Adrenal gland (tissue), 12 donors: ENCODE data around the gene TTLL11. TPM values are rescaled to one million over a fixed set of nuclear protein-coding genes. Genes with fewer than 3 reads are reported as not detected.
"Not testable (repeated sequence)": the region's sequence is repeated elsewhere in the genome, so short reads cannot be mapped to it uniquely, and the experiment has no call there.

Experiments used
- DNase-seq, 7 donors: peaks; one replicate each; pipeline ENCODE4 v3.0.0-alpha.2; 2019 to 2020
- H3K27ac ChIP-seq, 5 donors: fragments of 200-600 bp; sonication (generic) in 4 of 5; 1 replicate in 3 of 5; 2 replicates in 2 of 5; pipeline versions ENCODE4 v1.5.1 to v1.8.0; 2016 to 2020; ENCODE audit warnings: mild to moderate bottlenecking in 1 of 5
- H3K27me3 ChIP-seq: fragments of 200-600 bp; 2 replicates; pipeline ENCODE4 v1.8.0; 2021
- H3K36me3 ChIP-seq, 2 donors: fragments of 200-600 bp; replicated peaks in 1 of 2; 1 replicate in 1 of 2; 2 replicates in 1 of 2; pipeline versions ENCODE4 v1.5.1 to v1.8.0; 2018 to 2022
- H3K4me1 ChIP-seq, 2 donors: fragments of 200-600 bp; replicated peaks in 1 of 2; 1 replicate in 1 of 2; 2 replicates in 1 of 2; pipeline versions ENCODE4 v1.5.1 to v1.8.0; 2018 to 2021
- H3K4me3 ChIP-seq, 4 donors: fragments of 200-600 bp; sonication (generic) in 3 of 4; one replicate each; pipeline ENCODE4 v1.5.1; 2016 to 2018
- H3K9me3 ChIP-seq, 3 donors: fragments of 200-600 bp; sonication (generic) in 1 of 3; replicated peaks in 1 of 3; 1 replicate in 2 of 3; 2 replicates in 1 of 3; pipeline versions ENCODE4 v1.5.1 to v1.8.0; 2016 to 2021
- CTCF ChIP-seq, 6 experiments: fragments of 450-650 bp in 4 of 6; fragments of 200-600 bp in 2 of 6; sonication (generic) in 1 of 6; IDR thresholded peaks; 1 replicate in 5 of 6; 2 replicates in 1 of 6; pipeline versions ENCODE4 v1.5.1 to v1.8.0; 2016 to 2021; ENCODE audit warnings: antibody characterized with exemption in 6 of 6, mild to moderate bottlenecking in 2 of 6, moderate library complexity in 1 of 6
- POLR2A ChIP-seq, 2 donors: fragments of 450-650 bp; IDR thresholded peaks; one replicate each; pipeline ENCODE4 v1.6.1; 2017; ENCODE audit warnings: antibody characterized with exemption in 2 of 2, mild to moderate bottlenecking in 2 of 2, moderate library complexity in 1 of 2
- WGBS, 4 donors: extraction: QIAGEN DNeasy Blood & Tissue Kit in 2 of 4; methylation state at CpG; one replicate each; pipeline versions ENCODE4 v1.1.5 to v1.1.7; 2013 to 2017; 5-methylcytosine and 5-hydroxymethylcytosine counted together
- intact Hi-C, 2 donors: fragments of 100-400 bp; cut with DNase I; formaldehyde crosslinking; loops; one replicate each; pipeline versions ENCODE4 v1.14.1 to v1.15.0; 2022 to 2023
- polyA plus RNA-seq, 3 donors: library from polyadenylated mRNA; stranded (reverse); fragments of 200-250 nt in 2 of 3; fragments of 350-450 nt in 1 of 3; fragmentation: Illumina TruSeq in 1 of 3; extraction: RNeasy Lipid Tissue Mini Kit (QIAGEN cat#74804) in 1 of 3; gene quantifications; one replicate each; pipeline ENCODE4 v1.2.3, GENCODE V29; 2013 to 2014
- total RNA-seq, 9 donors: library from RNA; depleted of rRNA in 4 of 9; stranded (reverse); fragments of >200 nt in 4 of 9; fragments of 120-200 nt in 1 of 9; fragmentation: NEBNext Ultra II Directional in 1 of 9; extraction: Animal tissue kit (Norgen Biotek cat#: 25700) in 1 of 9; gene quantifications; one replicate each; pipeline versions ENCODE4 v1.1.0 to v1.2.4, GENCODE V29; 2013 to 2023
- donor health status: healthy with polysubstance abuse.
- donor health status: Bipolar disorder and iron deficiency.
- donor health status: DM: yes; HTN: yes; CAD: no.
- donor health status: DM: no; HTN: no; CAD: no.
- donor health status: DM: no; HTN: no; CAD: no.
- donor health status: DM: yes; HTN: yes; CAD: no.

TTLL11 gene
- total and polyA plus RNA-seq, 12 donors: 4.8 to 30.9 (median 13.7) TPM

- DNase-seq: no peak
- intact Hi-C loops: loop anchor here in 1 of 2 donors (10.0 kb wide), 1 partner anchor 106 kb away; no protein-coding TSS in a partner anchor
These were observed 111.8 kb downstream of the TTLL11 start for GRCh38 chr9:121981118-121981883.

GRCh38 chr9:121980665-121981064 lies 112.4 kb downstream of the TTLL11 start:
- H3K9me3 ChIP-seq, H3K4me1 ChIP-seq, H3K36me3 ChIP-seq, H3K27me3 ChIP-seq, H3K27ac ChIP-seq, H3K4me3 ChIP-seq, DNase-seq: not testable (repeated sequence)
- intact Hi-C loops: loop anchor here in 1 of 2 donors (10.0 kb wide), 1 partner anchor 106 kb away; no protein-coding TSS in a partner anchor
- 95 to 100% (median 100%) methylated on average over 1 of the region's 1 CpG for WGBS, 4 donors

More at GRCh38 chr9:121981118-121981883, 111.8 kb downstream of the TTLL11 start:
- Histone ChIP-seq H3K27ac (no peak overlapping the region), H3K4me3 (no peak overlapping the region), H3K36me3 (no peaks in the 10 kb centered on the region), H3K27me3 (no peaks in the 10 kb centered on the region), H3K4me1 (peaks cover 0 to 8% of the 10 kb centered on the region in 2 donors), H3K9me3 (no peaks in the 10 kb centered on the region)
- TF ChIP-seq POLR2A (IDR thresholded peaks at IDR 0.05) (no peak), CTCF (IDR thresholded peaks at IDR 0.05) (no peak)
- WGBS, 4 donors: 93 to 99% (median 96%) methylated on average over 5 of the region's 5 CpGs

- no peak overlapping the region for H3K27ac ChIP-seq
- TF ChIP-seq POLR2A (IDR thresholded peaks at IDR 0.05): no peak
- TF ChIP-seq CTCF (IDR thresholded peaks at IDR 0.05): no peak
- no peak for DNase-seq
- H3K4me1 ChIP-seq: peaks cover 0 to 3% of the 10 kb centered on the region in 2 donors
- H3K4me3 ChIP-seq: no peak overlapping the region
- no peaks in the 10 kb centered on the region for H3K27me3 ChIP-seq
- no peaks in the 10 kb centered on the region for H3K9me3 ChIP-seq
- no peaks in the 10 kb centered on the region for H3K36me3 ChIP-seq
- 83 to 94% (median 86%) methylated on average over 1 of the region's 1 CpG for WGBS, 4 donors
- intact Hi-C loops: loop anchor here in 1 of 2 donors (10.0 kb wide), 1 partner anchor 105 kb away; no protein-coding TSS in a partner anchor
These were observed 113.4 kb downstream of the TTLL11 start for GRCh38 chr9:121979736-121980135.

GRCh38 chr9:121976751-121977150 lies 116.4 kb downstream of the TTLL11 start:
- DNase-seq: no peak
- Histone ChIP-seq H3K27ac (no peak overlapping the region), H3K9me3 (no peaks in the 10 kb centered on the region), H3K27me3 (no peaks in the 10 kb centered on the region), H3K4me3 (no peak overlapping the region), H3K36me3 (no peaks in the 10 kb centered on the region), H3K4me1 (no peaks in the 10 kb centered on the region)
- no peak for TF ChIP-seq POLR2A (IDR thresholded peaks at IDR 0.05)
- TF ChIP-seq CTCF (IDR thresholded peaks at IDR 0.05): no peak
- WGBS, 4 donors: 46 to 56% (median 49%) methylated on average over 1 of the region's 1 CpG
- intact Hi-C loops: no loop called here
